Tibial nerve (tissue), 3 donors: Measurements from ENCODE around the gene CRB3.

Source experiments
- POLR2A ChIP-seq, 2 donors: fragments of 450-650 bp; IDR thresholded peaks; one replicate each; pipeline ENCODE4 v1.6.1; 2017; ENCODE audit warnings: antibody characterized with exemption in 2 of 2, mild to moderate bottlenecking in 2 of 2, moderate library complexity in 2 of 2
- TF ChIP-seq, protein P1 (sequence below), 5 experiments: fragments of 200-600 bp in 3 of 5; fragments of 450-650 bp in 2 of 5; sonication (generic) in 3 of 5; IDR thresholded peaks; one replicate each; pipeline ENCODE4 v1.5.1; 2016 to 2019; ENCODE audit warnings: antibody characterized with exemption in 5 of 5, mild to moderate bottlenecking in 3 of 5, moderate library complexity in 2 of 5

GRCh38 chr19:6489278-6490061 lies 25.4 kb downstream of the CRB3 start:
- TF ChIP-seq, protein P1, sequence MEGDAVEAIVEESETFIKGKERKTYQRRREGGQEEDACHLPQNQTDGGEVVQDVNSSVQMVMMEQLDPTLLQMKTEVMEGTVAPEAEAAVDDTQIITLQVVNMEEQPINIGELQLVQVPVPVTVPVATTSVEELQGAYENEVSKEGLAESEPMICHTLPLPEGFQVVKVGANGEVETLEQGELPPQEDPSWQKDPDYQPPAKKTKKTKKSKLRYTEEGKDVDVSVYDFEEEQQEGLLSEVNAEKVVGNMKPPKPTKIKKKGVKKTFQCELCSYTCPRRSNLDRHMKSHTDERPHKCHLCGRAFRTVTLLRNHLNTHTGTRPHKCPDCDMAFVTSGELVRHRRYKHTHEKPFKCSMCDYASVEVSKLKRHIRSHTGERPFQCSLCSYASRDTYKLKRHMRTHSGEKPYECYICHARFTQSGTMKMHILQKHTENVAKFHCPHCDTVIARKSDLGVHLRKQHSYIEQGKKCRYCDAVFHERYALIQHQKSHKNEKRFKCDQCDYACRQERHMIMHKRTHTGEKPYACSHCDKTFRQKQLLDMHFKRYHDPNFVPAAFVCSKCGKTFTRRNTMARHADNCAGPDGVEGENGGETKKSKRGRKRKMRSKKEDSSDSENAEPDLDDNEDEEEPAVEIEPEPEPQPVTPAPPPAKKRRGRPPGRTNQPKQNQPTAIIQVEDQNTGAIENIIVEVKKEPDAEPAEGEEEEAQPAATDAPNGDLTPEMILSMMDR (IDR thresholded peaks at IDR 0.05): no peak
- no peak for TF ChIP-seq POLR2A (IDR thresholded peaks at IDR 0.05)
